Common myeloid progenitor, CD34-positive (primary cell): ENCODE results near the gene PLXNB2.

Source experiments
- CTCF ChIA-PET: fragments of 350-600 bp; sonication (Branson Sonifier 250); formaldehyde crosslinking; loops from one replicate; lab custom pipeline; 2021; ENCODE audit warnings: antibody characterized with exemption; lab: Charles Lee
- POLR2A ChIA-PET: fragments of 350-600 bp; sonication (Branson Sonifier 250); formaldehyde crosslinking; loops from one replicate; lab custom pipeline; 2021; ENCODE audit warnings: antibody characterized with exemption; lab: Charles Lee
- DNase-seq, 3 donors: peaks; one replicate each; pipeline versions ENCODE4 v3.0.0 to v3.0.0-alpha.2; 2013
- H3K27ac ChIP-seq, 2 experiments: 1 replicate in 1 of 2; 2 replicates in 1 of 2; pipeline ENCODE4 v1.7.0; 2013; ENCODE audit warnings: inconsistent platforms in 2 of 2, low read length in 2 of 2, mild to moderate bottlenecking in 2 of 2, low read depth in 1 of 2, moderate library complexity in 1 of 2; ENCODE audit not compliant: severe bottlenecking in 2 of 2, insufficient read depth in 1 of 2, poor library complexity in 1 of 2
- H3K27me3 ChIP-seq, 5 experiments: replicated peaks in 2 of 5; 1 replicate in 3 of 5; 2 replicates in 2 of 5; pipeline versions ENCODE4 v1.6.1 to v1.7.0; 2013; ENCODE audit warnings: low read length in 4 of 5, mild to moderate bottlenecking in 2 of 5, moderate library complexity in 2 of 5, inconsistent platforms in 1 of 5; ENCODE audit not compliant: insufficient read depth in 5 of 5, control insufficient read depth in 4 of 5
- H3K36me3 ChIP-seq, 4 experiments: 1 replicate in 2 of 4; 2 replicates in 2 of 4; pipeline versions ENCODE4 v1.6.1 to v1.7.0; 2013; ENCODE audit warnings: low read length in 3 of 4, control low read depth in 1 of 4, mild to moderate bottlenecking in 1 of 4; ENCODE audit not compliant: control insufficient read depth in 4 of 4, insufficient read depth in 4 of 4
- H3K4me1 ChIP-seq, 4 experiments: 1 replicate in 3 of 4; 2 replicates in 1 of 4; pipeline versions ENCODE4 v1.6.1 to v1.7.1; 2013; ENCODE audit warnings: low read length in 3 of 4, mild to moderate bottlenecking in 3 of 4, control low read depth in 1 of 4, inconsistent platforms in 1 of 4, moderate library complexity in 1 of 4; ENCODE audit not compliant: control insufficient read depth in 4 of 4, insufficient read depth in 4 of 4; ENCODE audit errors: control extremely low read depth in 1 of 4
- H3K4me3 ChIP-seq, 7 experiments: 1 replicate in 4 of 7; 2 replicates in 3 of 7; pipeline versions ENCODE4 v1.5.1 to v1.7.0; 2013; ENCODE audit warnings: mild to moderate bottlenecking in 7 of 7, low read length in 6 of 7, moderate library complexity in 6 of 7, inconsistent platforms in 2 of 7, low read depth in 2 of 7, control low read depth in 1 of 7; ENCODE audit not compliant: insufficient read depth in 4 of 7, control insufficient read depth in 1 of 7; ENCODE audit errors: extremely low read depth in 1 of 7
- H3K9me3 ChIP-seq, 5 experiments: 1 replicate in 4 of 5; 2 replicates in 1 of 5; pipeline versions ENCODE4 v1.6.1 to v1.7.1; 2013; ENCODE audit warnings: low read length in 4 of 5, mild to moderate bottlenecking in 2 of 5, inconsistent platforms in 1 of 5, low read depth in 1 of 5, moderate library complexity in 1 of 5; ENCODE audit not compliant: control insufficient read depth in 4 of 5, insufficient read depth in 2 of 5; ENCODE audit errors: control extremely low read depth in 1 of 5
- WGBS: methylation state at CpG from one replicate; pipeline ENCODE4 v1.1.5; 2013; ENCODE audit not compliant: insufficient coverage; 5-methylcytosine and 5-hydroxymethylcytosine counted together

PLXNB2 gene

GRCh38 chr22:50225200-50225969, 82.1 kb downstream of the PLXNB2 start:
- DNase-seq: no peak
- Histone ChIP-seq H3K4me3 (no peak overlapping the region), H3K9me3 (no peaks in the 10 kb centered on the region), H3K27ac (no peak overlapping the region), H3K36me3 (peaks cover 6 to 87% (median 49%) of the 10 kb centered on the region in 4 experiments), H3K27me3 (no peaks in the 10 kb centered on the region), H3K4me1 (no peaks in the 10 kb centered on the region)
- WGBS: 99% methylated on average over 20 of the region's 24 CpGs
- CTCF ChIA-PET: interaction anchor here (0.8 to 2.2 kb wide), 3 partner anchors 11 to 44 kb away, joined by 3 to 9 read pairs (median 4); no protein-coding TSS in a partner anchor
- POLR2A ChIA-PET: no interaction called here
